Measurements from ENCODE around the gene RSPRY1.

The RSPRY1 gene

GRCh38 chr16:57225978-57226377 is 39.8 kb downstream of the RSPRY1 start:
- Histone ChIP-seq H3K79me2 (ENCODE audit: low read length) (no peaks in the 10 kb centered on the region), H3K4me1 (ENCODE audit: low read length) (no peaks in the 10 kb centered on the region), H2AFZ (ENCODE audit: low read length) (no peak overlapping the region), H3F3A (ENCODE audit: insufficient read depth, low read length) (no peaks in the 10 kb centered on the region), H4K20me1 (ENCODE audit: insufficient read depth, low read length) (no peaks in the 10 kb centered on the region), H3K4me2 (ENCODE audit: low read depth, low read length) (no peak overlapping the region), H3K4me3 (ENCODE audit: low read length) (no peak overlapping the region), H3K36me3 (replicated peaks; ENCODE audit: insufficient read depth, low read length) (0 out of 2 replicates have a peak, but pooled peaks cover 1% of the 10 kb centered on the region), H3K9ac (ENCODE audit: low read length) (no peak overlapping the region), H3K9me3 (replicated peaks; ENCODE audit: insufficient read depth, low read length) (no peaks in the 10 kb centered on the region), H3K9me2 (replicated peaks; ENCODE audit: insufficient read depth, low read length) (no peaks in the 10 kb centered on the region), H3K27me3 (replicated peaks; ENCODE audit: insufficient read depth, low read length) (no peaks in the 10 kb centered on the region), H3K27ac (ENCODE audit: low read length) (no peak overlapping the region)
- DNase-seq: no peak
- no peak for TF ChIP-seq EZH2phosphoT487 (IDR thresholded peaks at IDR 0.05; ENCODE audit: low read length)
- TF ChIP-seq CTCF (IDR thresholded peaks at IDR 0.05; ENCODE audit: low read length): no peak
- TF ChIP-seq EZH2 (optimal IDR thresholded peaks at IDR 0.05; ENCODE audit: low read depth, low read length): no peak

DNA sequence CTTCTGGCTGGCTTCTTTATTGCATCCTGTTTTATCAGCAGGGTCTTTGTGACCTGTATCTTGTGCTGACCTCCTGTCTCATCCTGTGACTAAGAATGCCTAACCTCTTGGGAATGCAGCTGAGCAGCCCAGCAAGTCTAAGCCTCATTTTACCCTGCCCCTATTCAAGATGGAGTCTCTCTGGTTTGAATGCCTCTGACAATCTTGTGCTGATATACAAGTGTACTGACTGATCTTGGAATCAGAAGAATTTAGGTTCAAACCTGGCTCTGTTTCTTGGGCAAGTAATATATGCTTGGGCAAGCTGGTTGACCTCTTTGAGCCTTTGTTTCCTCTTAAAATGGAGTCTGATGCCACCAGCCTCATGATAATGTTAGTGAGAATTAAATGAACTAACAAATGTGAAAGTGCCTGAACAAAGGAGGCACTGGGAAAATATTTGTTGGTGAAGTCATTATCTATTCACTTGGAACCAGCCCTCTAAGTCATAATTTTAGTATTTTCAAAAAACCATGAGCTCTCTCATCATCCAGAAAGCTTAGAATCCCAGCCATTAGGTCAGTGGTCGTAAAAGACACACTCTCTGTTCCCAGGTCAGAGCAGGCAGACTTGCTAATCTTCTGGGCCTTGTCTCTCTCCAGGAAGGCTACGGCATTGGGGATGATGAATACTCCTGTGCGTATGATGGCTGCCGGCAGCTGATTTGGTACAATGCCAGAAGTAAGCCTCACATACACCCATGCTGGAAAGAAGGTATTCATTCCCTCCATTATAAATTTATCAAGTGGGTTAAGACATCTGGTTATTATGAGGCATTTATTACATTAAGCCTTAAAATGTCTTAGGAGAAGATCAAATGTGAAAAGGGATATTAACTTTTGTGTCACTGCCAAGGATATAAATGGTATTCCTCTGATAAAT is 40.8 kb downstream of the RSPRY1 start:
- H3K27me3 ChIP-seq (replicated peaks; ENCODE audit: insufficient read depth, low read length): no peaks in the 10 kb centered on the region
- H3K4me2 ChIP-seq (ENCODE audit: low read depth, low read length): no peak overlapping the region
- no peaks in the 10 kb centered on the region for H4K20me1 ChIP-seq (ENCODE audit: insufficient read depth, low read length)
- H3K9me2 ChIP-seq (replicated peaks; ENCODE audit: insufficient read depth, low read length): no peaks in the 10 kb centered on the region
- no peak overlapping the region for H2AFZ ChIP-seq (ENCODE audit: low read length)
- H3F3A ChIP-seq (ENCODE audit: insufficient read depth, low read length): no peaks in the 10 kb centered on the region
- DNase-seq: no peak
- H3K9me3 ChIP-seq (replicated peaks; ENCODE audit: insufficient read depth, low read length): no peaks in the 10 kb centered on the region
- H3K4me3 ChIP-seq (ENCODE audit: low read length): no peak overlapping the region
- no peak for TF ChIP-seq EZH2 (optimal IDR thresholded peaks at IDR 0.05; ENCODE audit: low read depth, low read length)
- no peak for TF ChIP-seq EZH2phosphoT487 (IDR thresholded peaks at IDR 0.05; ENCODE audit: low read length)
- TF ChIP-seq CTCF (IDR thresholded peaks at IDR 0.05; ENCODE audit: low read length): no peak
- peaks cover 9% of the 10 kb centered on the region; the same call in 1 of the 2 replicates for H3K36me3 ChIP-seq (replicated peaks; ENCODE audit: insufficient read depth, low read length)
- no peaks in the 10 kb centered on the region for H3K4me1 ChIP-seq (ENCODE audit: low read length)
- no peak overlapping the region for H3K27ac ChIP-seq (ENCODE audit: low read length)
- no peaks in the 10 kb centered on the region for H3K79me2 ChIP-seq (ENCODE audit: low read length)
- no peak overlapping the region for H3K9ac ChIP-seq (ENCODE audit: low read length)

GRCh38 chr16:57229079-57229478 is 43.0 kb downstream of the RSPRY1 start:
- H4K20me1 ChIP-seq (ENCODE audit: insufficient read depth, low read length): no peaks in the 10 kb centered on the region
- no peaks in the 10 kb centered on the region for H3F3A ChIP-seq (ENCODE audit: insufficient read depth, low read length)
- no peaks in the 10 kb centered on the region for H3K79me2 ChIP-seq (ENCODE audit: low read length)
- H3K9ac ChIP-seq (ENCODE audit: low read length): no peak overlapping the region
- H3K4me1 ChIP-seq (ENCODE audit: low read length): no peaks in the 10 kb centered on the region
- no peak overlapping the region for H3K4me3 ChIP-seq (ENCODE audit: low read length)
- DNase-seq: no peak
- H2AFZ ChIP-seq (ENCODE audit: low read length): no peak overlapping the region
- peaks cover 13% of the 10 kb centered on the region; the same call in 1 of the 2 replicates for H3K36me3 ChIP-seq (replicated peaks; ENCODE audit: insufficient read depth, low read length)
- no peak overlapping the region for H3K27ac ChIP-seq (ENCODE audit: low read length)
- H3K27me3 ChIP-seq (replicated peaks; ENCODE audit: insufficient read depth, low read length): no peaks in the 10 kb centered on the region
- H3K9me2 ChIP-seq (replicated peaks; ENCODE audit: insufficient read depth, low read length): no peaks in the 10 kb centered on the region
- no peak for TF ChIP-seq EZH2 (optimal IDR thresholded peaks at IDR 0.05; ENCODE audit: low read depth, low read length)
- TF ChIP-seq EZH2phosphoT487 (IDR thresholded peaks at IDR 0.05; ENCODE audit: low read length): no peak
- TF ChIP-seq CTCF (IDR thresholded peaks at IDR 0.05; ENCODE audit: low read length): no peak
- no peak overlapping the region for H3K4me2 ChIP-seq (ENCODE audit: low read depth, low read length)
- no peaks in the 10 kb centered on the region for H3K9me3 ChIP-seq (replicated peaks; ENCODE audit: insufficient read depth, low read length)

Measured in MM.1S (cell line).